22Rv1 (cell line): ENCODE results near the gene NRXN3.

Source experiments
- CTCF ChIP-seq: fragments of 450-650 bp; IDR thresholded peaks from 2 replicates; pipeline ENCODE4 v1.5.1; 2017; ENCODE audit warnings: mild to moderate bottlenecking
- ZFX ChIP-seq: fragments of 450-650 bp; IDR thresholded peaks from 2 replicates; pipeline ENCODE4 v1.6.1; 2017; ENCODE audit warnings: antibody characterized with exemption, borderline replicate concordance

- TF ChIP-seq CTCF, result no peak
- TF ChIP-seq ZFX, result no peak
Measured at GRCh38 chr14:79357307-79357706, 1187.1 kb downstream of the NRXN3 start.
